Measurements from ENCODE around the gene LRP11.
"Not testable (repeated sequence)": the region's sequence is repeated elsewhere in the genome, so short reads cannot be mapped to it uniquely, and the experiment has no call there.

Gene LRP11

DNA sequence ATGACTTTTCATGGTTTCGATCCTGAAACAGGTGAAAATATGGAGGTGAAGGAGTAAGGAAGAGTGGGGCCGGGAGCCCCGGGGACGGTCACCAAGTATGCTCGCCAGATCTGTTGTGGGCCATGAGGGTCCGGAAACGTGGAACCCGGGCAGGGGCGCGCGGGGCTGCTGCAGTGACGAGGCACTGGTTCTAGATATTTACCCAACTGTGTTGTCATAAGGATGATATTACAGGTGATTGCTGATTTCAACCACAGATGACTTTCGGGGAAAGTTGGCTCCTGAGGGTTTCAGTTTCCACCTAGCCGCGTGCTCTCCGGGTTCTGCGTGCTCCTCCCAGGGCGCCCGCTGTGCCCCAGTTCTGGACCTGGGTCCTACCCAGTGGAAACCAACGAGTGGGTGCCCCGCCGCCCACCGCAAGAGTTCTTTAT lies 46.6 kb upstream of the LRP11 start:
- Histone ChIP-seq H3K79me2 (ENCODE audit: control insufficient read depth, insufficient read depth, low read length, poor library complexity) (no peaks in the 10 kb centered on the region), H4K8ac (ENCODE audit: low read depth, low read length) (no peak overlapping the region), H3K23ac (ENCODE audit: low read length) (no peak overlapping the region), H2BK12ac (ENCODE audit: low read length) (no peak overlapping the region), H4K12ac (ENCODE audit: low read depth, low read length) (no peak overlapping the region), H2AFZ (ENCODE audit: insufficient read depth, low read length, poor library complexity) (no peak overlapping the region), H3K79me1 (ENCODE audit: low read length) (no peaks in the 10 kb centered on the region), H3K27ac (ENCODE audit: low read depth, low read length) (no peak overlapping the region), H3K36me3 (ENCODE audit: control insufficient read depth in 1 of 2, insufficient read depth in 2 of 2, low read length in 2 of 2) (no peaks in the 10 kb centered on the region), H2BK120ac (ENCODE audit: insufficient read depth, low read length, poor library complexity) (no peak overlapping the region), H3K9ac (ENCODE audit: low read length) (no peak overlapping the region), H3K27me3 (ENCODE audit: insufficient read depth, low read length) (no peaks in the 10 kb centered on the region), H3K4me3 (ENCODE audit: low read depth, low read length) (no peak overlapping the region), H3K4ac (ENCODE audit: low read depth, low read length) (no peak overlapping the region), H2AK5ac (ENCODE audit: low read length) (no peak overlapping the region), H3K18ac (ENCODE audit: low read length) (no peak overlapping the region), H3K9me3 (ENCODE audit: insufficient read depth, low read depth, low read length) (peaks cover 20% of the 10 kb centered on the region), H3K14ac (ENCODE audit: low read length) (no peak overlapping the region), H4K91ac (ENCODE audit: low read depth, low read length) (no peak overlapping the region), H2BK5ac (ENCODE audit: low read depth, low read length, poor library complexity) (no peak overlapping the region), H3K4me1 (ENCODE audit: control insufficient read depth in 1 of 2, insufficient read depth in 2 of 2, low read length in 2 of 2) (no peaks in the 10 kb centered on the region), H3K4me2 (ENCODE audit: low read length) (no peak overlapping the region)
- DNase-seq = no peak
- WGBS (ENCODE audit: extremely low coverage, insufficient coverage, insufficient read length) = no CpG with 5 or more reads among the region's 23 CpGs

- H4K12ac ChIP-seq (ENCODE audit: low read depth, low read length) = no peak overlapping the region
- DNase-seq = no peak
- H2BK120ac ChIP-seq (ENCODE audit: insufficient read depth, low read length, poor library complexity) = no peak overlapping the region
- H3K27me3 ChIP-seq (ENCODE audit: insufficient read depth, low read length) = no peaks in the 10 kb centered on the region
- H2BK12ac ChIP-seq (ENCODE audit: low read length) = no peak overlapping the region
- no peak overlapping the region for H4K8ac ChIP-seq (ENCODE audit: low read depth, low read length)
- no peaks in the 10 kb centered on the region for H3K36me3 ChIP-seq (ENCODE audit: control insufficient read depth in 1 of 2, insufficient read depth in 2 of 2, low read length in 2 of 2)
- no peaks in the 10 kb centered on the region for H3K79me2 ChIP-seq (ENCODE audit: control insufficient read depth, insufficient read depth, low read length, poor library complexity)
- H3K9ac ChIP-seq (ENCODE audit: low read length) = no peak overlapping the region
- H3K4me2 ChIP-seq (ENCODE audit: low read length) = no peak overlapping the region
- H3K18ac ChIP-seq (ENCODE audit: low read length) = no peak overlapping the region
- H3K27ac ChIP-seq (ENCODE audit: low read depth, low read length) = no peak overlapping the region
- no peak overlapping the region for H3K14ac ChIP-seq (ENCODE audit: low read length)
- peaks cover 22% of the 10 kb centered on the region for H3K9me3 ChIP-seq (ENCODE audit: insufficient read depth, low read depth, low read length)
- no peaks in the 10 kb centered on the region for H3K79me1 ChIP-seq (ENCODE audit: low read length)
- no peak overlapping the region for H2AK5ac ChIP-seq (ENCODE audit: low read length)
- no peaks in the 10 kb centered on the region for H3K4me1 ChIP-seq (ENCODE audit: control insufficient read depth in 1 of 2, insufficient read depth in 2 of 2, low read length in 2 of 2)
- H3K4me3 ChIP-seq (ENCODE audit: low read depth, low read length) = no peak overlapping the region
- no peak overlapping the region for H2AFZ ChIP-seq (ENCODE audit: insufficient read depth, low read length, poor library complexity)
- H3K4ac ChIP-seq (ENCODE audit: low read depth, low read length) = no peak overlapping the region
- H4K91ac ChIP-seq (ENCODE audit: low read depth, low read length) = no peak overlapping the region
- H2BK5ac ChIP-seq (ENCODE audit: low read depth, low read length, poor library complexity) = no peak overlapping the region
- H3K23ac ChIP-seq (ENCODE audit: low read length) = no peak overlapping the region
- no CpG with 5 or more reads among the region's 9 CpGs for WGBS (ENCODE audit: extremely low coverage, insufficient coverage, insufficient read length)
Measured at GRCh38 chr6:149909701-149910470, 45.7 kb upstream of the LRP11 start.

GRCh38 chr6:149908480-149908879 lies 44.3 kb upstream of the LRP11 start:
- H2AFZ ChIP-seq (ENCODE audit: insufficient read depth, low read length, poor library complexity); H4K91ac ChIP-seq (ENCODE audit: low read depth, low read length); H4K8ac ChIP-seq (ENCODE audit: low read depth, low read length); H3K4ac ChIP-seq (ENCODE audit: low read depth, low read length); H2AK5ac ChIP-seq (ENCODE audit: low read length); H4K12ac ChIP-seq (ENCODE audit: low read depth, low read length); H3K36me3 ChIP-seq (ENCODE audit: control insufficient read depth in 1 of 2, insufficient read depth in 2 of 2, low read length in 2 of 2); H3K9ac ChIP-seq (ENCODE audit: low read length); DNase-seq; H3K27ac ChIP-seq (ENCODE audit: low read depth, low read length); H3K14ac ChIP-seq (ENCODE audit: low read length); H3K4me1 ChIP-seq (ENCODE audit: control insufficient read depth in 1 of 2, insufficient read depth in 2 of 2, low read length in 2 of 2); H2BK12ac ChIP-seq (ENCODE audit: low read length); H2BK120ac ChIP-seq (ENCODE audit: insufficient read depth, low read length, poor library complexity); H2BK5ac ChIP-seq (ENCODE audit: low read depth, low read length, poor library complexity); H3K23ac ChIP-seq (ENCODE audit: low read length); H3K27me3 ChIP-seq (ENCODE audit: insufficient read depth, low read length); H3K4me2 ChIP-seq (ENCODE audit: low read length); H3K79me2 ChIP-seq (ENCODE audit: control insufficient read depth, insufficient read depth, low read length, poor library complexity); H3K79me1 ChIP-seq (ENCODE audit: low read length); H3K4me3 ChIP-seq (ENCODE audit: low read depth, low read length); H3K18ac ChIP-seq (ENCODE audit: low read length): not testable (repeated sequence)
- H3K9me3 ChIP-seq (ENCODE audit: insufficient read depth, low read depth, low read length) = peaks cover 22% of the 10 kb centered on the region
- WGBS (ENCODE audit: extremely low coverage, insufficient coverage, insufficient read length) = no CpG with 5 or more reads among the region's 4 CpGs

DNA sequence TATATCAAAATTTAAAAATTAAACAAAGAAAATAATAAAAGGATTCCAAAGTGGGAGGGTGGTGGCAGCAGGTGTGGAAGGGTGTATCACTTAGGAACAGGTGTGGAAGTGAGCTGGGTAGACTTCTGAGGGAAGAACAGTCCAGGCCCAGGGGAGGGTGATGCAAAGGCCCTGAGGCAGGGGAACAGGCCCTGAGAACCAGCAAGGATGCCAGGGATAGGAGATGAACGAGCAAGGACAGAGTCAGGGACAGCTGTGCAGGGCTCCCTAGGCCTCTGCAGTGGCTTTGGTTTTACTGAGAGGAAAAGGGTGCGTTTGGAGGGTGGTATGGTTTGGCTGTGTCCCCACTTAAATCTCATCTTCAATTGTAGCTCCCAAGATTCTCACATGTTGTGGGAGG lies 43.2 kb upstream of the LRP11 start:
- Histone ChIP-seq H3K4ac (ENCODE audit: low read depth, low read length) (no peak overlapping the region), H3K79me1 (ENCODE audit: low read length) (no peaks in the 10 kb centered on the region), H4K12ac (ENCODE audit: low read depth, low read length) (no peak overlapping the region), H3K79me2 (ENCODE audit: control insufficient read depth, insufficient read depth, low read length, poor library complexity) (no peaks in the 10 kb centered on the region), H4K91ac (ENCODE audit: low read depth, low read length) (no peak overlapping the region), H2BK12ac (ENCODE audit: low read length) (no peak overlapping the region), H3K4me2 (ENCODE audit: low read length) (no peak overlapping the region), H3K4me3 (ENCODE audit: low read depth, low read length) (no peak overlapping the region), H3K36me3 (ENCODE audit: control insufficient read depth in 1 of 2, insufficient read depth in 2 of 2, low read length in 2 of 2) (no peaks in the 10 kb centered on the region), H3K18ac (ENCODE audit: low read length) (no peak overlapping the region), H3K23ac (ENCODE audit: low read length) (no peak overlapping the region), H2AFZ (ENCODE audit: insufficient read depth, low read length, poor library complexity) (no peak overlapping the region), H3K9ac (ENCODE audit: low read length) (no peak overlapping the region), H3K9me3 (ENCODE audit: insufficient read depth, low read depth, low read length) (peaks cover 22% of the 10 kb centered on the region), H3K27me3 (ENCODE audit: insufficient read depth, low read length) (no peaks in the 10 kb centered on the region), H3K14ac (ENCODE audit: low read length) (no peak overlapping the region), H2BK5ac (ENCODE audit: low read depth, low read length, poor library complexity) (no peak overlapping the region), H4K8ac (ENCODE audit: low read depth, low read length) (no peak overlapping the region), H3K27ac (ENCODE audit: low read depth, low read length) (no peak overlapping the region), H2AK5ac (ENCODE audit: low read length) (no peak overlapping the region), H2BK120ac (ENCODE audit: insufficient read depth, low read length, poor library complexity) (no peak overlapping the region), H3K4me1 (ENCODE audit: control insufficient read depth in 1 of 2, insufficient read depth in 2 of 2, low read length in 2 of 2) (no peaks in the 10 kb centered on the region)
- DNase-seq = no peak
- no CpG with 5 or more reads among the region's 2 CpGs for WGBS (ENCODE audit: extremely low coverage, insufficient coverage, insufficient read length)
